ENCODE measurements around the gene RNU1-2. TPM values are rescaled to one million over a fixed set of nuclear protein-coding genes. Genes with fewer than 3 reads are reported as not detected.
A peak's percentile ranks its signal among the peaks of the same experiment; 100 is the strongest.

Gene RNU1-2
- total RNA-seq, 3 donors from 2014 or later: 2,195 to 6,222 (median 2,378) TPM

- H3K4me1 ChIP-seq (ENCODE audit: low read depth): peaks cover 8% of the 10 kb centered on the region
- H3K9me3 ChIP-seq: peaks cover 9% of the 10 kb centered on the region
- DNase-seq (peak in 1 of 3 donors; percentile 33), ATAC-seq (no peak)
- no peak overlapping the region for H3K4me3 ChIP-seq
- TF ChIP-seq, protein P1, sequence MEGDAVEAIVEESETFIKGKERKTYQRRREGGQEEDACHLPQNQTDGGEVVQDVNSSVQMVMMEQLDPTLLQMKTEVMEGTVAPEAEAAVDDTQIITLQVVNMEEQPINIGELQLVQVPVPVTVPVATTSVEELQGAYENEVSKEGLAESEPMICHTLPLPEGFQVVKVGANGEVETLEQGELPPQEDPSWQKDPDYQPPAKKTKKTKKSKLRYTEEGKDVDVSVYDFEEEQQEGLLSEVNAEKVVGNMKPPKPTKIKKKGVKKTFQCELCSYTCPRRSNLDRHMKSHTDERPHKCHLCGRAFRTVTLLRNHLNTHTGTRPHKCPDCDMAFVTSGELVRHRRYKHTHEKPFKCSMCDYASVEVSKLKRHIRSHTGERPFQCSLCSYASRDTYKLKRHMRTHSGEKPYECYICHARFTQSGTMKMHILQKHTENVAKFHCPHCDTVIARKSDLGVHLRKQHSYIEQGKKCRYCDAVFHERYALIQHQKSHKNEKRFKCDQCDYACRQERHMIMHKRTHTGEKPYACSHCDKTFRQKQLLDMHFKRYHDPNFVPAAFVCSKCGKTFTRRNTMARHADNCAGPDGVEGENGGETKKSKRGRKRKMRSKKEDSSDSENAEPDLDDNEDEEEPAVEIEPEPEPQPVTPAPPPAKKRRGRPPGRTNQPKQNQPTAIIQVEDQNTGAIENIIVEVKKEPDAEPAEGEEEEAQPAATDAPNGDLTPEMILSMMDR (IDR thresholded peaks at IDR 0.05): no peak
- intact Hi-C loops (cut with DNase I, micrococcal nuclease): no loop called here
- no peaks in the 10 kb centered on the region for H3K36me3 ChIP-seq (ENCODE audit: low read depth)
Measured at GRCh38 chr1:16903054-16903453, 7.3 kb downstream of the RNU1-2 start.

DNA sequence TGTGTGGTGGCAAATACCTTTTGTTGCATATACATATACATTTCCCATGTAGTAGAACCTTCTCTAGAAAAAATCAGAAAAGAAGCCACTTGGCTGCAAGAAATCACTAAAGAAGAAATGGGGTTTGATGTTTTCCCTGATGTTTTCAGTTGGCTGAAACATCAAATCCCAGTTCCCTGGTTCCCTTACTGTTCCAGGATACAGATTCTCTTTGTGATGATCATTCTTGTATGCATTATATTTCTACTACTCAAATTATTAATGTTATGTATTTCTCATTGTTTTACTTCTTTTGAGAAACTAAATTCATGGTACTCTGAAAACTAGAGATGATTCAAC lies 7.6 kb downstream of the RNU1-2 start:
- ATAC-seq (no peak), DNase-seq (no peak)
- H3K36me3 ChIP-seq (ENCODE audit: low read depth): no peaks in the 10 kb centered on the region
- H3K4me3 ChIP-seq: no peak overlapping the region
- TF ChIP-seq, protein P1 (IDR thresholded peaks at IDR 0.05): no peak
- peaks cover 9% of the 10 kb centered on the region for H3K9me3 ChIP-seq
- H3K4me1 ChIP-seq (ENCODE audit: low read depth): peaks cover 8% of the 10 kb centered on the region
- intact Hi-C loops (cut with DNase I, micrococcal nuclease): no loop called here

- Histone ChIP-seq H3K36me3 (ENCODE audit: low read depth) (no peaks in the 10 kb centered on the region), H3K4me1 (ENCODE audit: low read depth) (peaks cover 8% of the 10 kb centered on the region), H3K9me3 (peaks cover 9% of the 10 kb centered on the region), H3K4me3 (peak overlapping the region; percentile 6)
- intact Hi-C loops (cut with DNase I, micrococcal nuclease): no loop called here
- ATAC-seq (peak; percentile 99), DNase-seq (peak; percentile 97 to 100 (median 98))
- TF ChIP-seq, protein P1 (IDR thresholded peaks at IDR 0.05): no peak
Measured at GRCh38 chr1:16904560-16905109, 8.9 kb downstream of the RNU1-2 start.

DNA sequence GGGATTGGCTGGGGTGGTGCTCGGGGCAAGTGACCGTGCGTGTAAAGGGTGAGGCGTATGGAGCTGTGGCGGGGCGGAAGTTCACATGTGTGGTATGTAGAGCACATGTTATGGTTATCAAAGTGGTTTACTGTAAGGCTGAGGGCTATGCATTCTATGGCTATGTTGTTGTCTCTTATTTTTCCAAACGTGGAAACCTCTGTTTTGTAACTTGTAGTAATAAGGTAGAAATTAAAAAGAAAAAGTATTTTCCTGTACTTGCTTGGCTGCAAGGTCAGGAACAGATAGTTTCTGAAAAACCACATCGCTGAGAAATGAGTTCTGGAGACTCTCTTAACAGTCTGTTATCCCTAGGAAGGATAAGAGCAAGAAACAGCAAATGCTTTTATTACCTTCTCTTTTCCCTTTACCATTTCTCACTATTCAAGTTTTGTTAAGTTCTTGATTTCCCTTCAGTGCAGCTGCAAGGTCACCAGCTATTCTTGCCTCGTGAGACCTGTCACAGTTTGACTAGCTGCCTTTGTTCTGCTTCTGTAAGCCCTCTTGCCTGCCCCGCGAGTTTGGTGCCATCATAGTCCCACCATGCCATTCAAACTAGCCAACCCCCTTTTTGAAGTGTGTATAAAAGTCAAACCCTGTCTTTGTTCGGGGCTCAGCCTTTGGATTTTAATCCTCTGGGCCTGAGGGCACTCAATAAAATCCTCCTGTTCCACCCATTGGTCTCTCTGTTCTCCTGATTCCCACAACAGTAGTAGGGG lies 9.5 kb downstream of the RNU1-2 start:
- H3K4me1 ChIP-seq (ENCODE audit: low read depth): peaks cover 8% of the 10 kb centered on the region
- ATAC-seq: peak; percentile 89
- peak overlapping the region; percentile 6 for H3K4me3 ChIP-seq
- intact Hi-C loops (cut with DNase I, micrococcal nuclease): no loop called here
- TF ChIP-seq, protein P1 (IDR thresholded peaks at IDR 0.05): no peak
- peak in 2 of 3 donors; percentile 30 to 42 for DNase-seq
- H3K36me3 ChIP-seq (ENCODE audit: low read depth): no peaks in the 10 kb centered on the region
- H3K9me3 ChIP-seq: peaks cover 9% of the 10 kb centered on the region

- peaks cover 9% of the 10 kb centered on the region for H3K9me3 ChIP-seq
- intact Hi-C loops (cut with DNase I, micrococcal nuclease): no loop called here
- TF ChIP-seq, protein P1 (IDR thresholded peaks at IDR 0.05): no peak
- peaks cover 8% of the 10 kb centered on the region for H3K4me1 ChIP-seq (ENCODE audit: low read depth)
- DNase-seq (no peak), ATAC-seq (no peak)
- no peaks in the 10 kb centered on the region for H3K36me3 ChIP-seq (ENCODE audit: low read depth)
- no peak overlapping the region for H3K4me3 ChIP-seq
Measured at GRCh38 chr1:16905868-16906702, 10.3 kb downstream of the RNU1-2 start.
